Measurements from ENCODE around the gene GADD45G. TPM values are rescaled to one million over a fixed set of nuclear protein-coding genes. Genes with fewer than 3 reads are reported as not detected.

The GADD45G gene
- total and polyA plus RNA-seq, 2 experiments from 2014 or later, result 12.7 to 24.1 TPM

DNA sequence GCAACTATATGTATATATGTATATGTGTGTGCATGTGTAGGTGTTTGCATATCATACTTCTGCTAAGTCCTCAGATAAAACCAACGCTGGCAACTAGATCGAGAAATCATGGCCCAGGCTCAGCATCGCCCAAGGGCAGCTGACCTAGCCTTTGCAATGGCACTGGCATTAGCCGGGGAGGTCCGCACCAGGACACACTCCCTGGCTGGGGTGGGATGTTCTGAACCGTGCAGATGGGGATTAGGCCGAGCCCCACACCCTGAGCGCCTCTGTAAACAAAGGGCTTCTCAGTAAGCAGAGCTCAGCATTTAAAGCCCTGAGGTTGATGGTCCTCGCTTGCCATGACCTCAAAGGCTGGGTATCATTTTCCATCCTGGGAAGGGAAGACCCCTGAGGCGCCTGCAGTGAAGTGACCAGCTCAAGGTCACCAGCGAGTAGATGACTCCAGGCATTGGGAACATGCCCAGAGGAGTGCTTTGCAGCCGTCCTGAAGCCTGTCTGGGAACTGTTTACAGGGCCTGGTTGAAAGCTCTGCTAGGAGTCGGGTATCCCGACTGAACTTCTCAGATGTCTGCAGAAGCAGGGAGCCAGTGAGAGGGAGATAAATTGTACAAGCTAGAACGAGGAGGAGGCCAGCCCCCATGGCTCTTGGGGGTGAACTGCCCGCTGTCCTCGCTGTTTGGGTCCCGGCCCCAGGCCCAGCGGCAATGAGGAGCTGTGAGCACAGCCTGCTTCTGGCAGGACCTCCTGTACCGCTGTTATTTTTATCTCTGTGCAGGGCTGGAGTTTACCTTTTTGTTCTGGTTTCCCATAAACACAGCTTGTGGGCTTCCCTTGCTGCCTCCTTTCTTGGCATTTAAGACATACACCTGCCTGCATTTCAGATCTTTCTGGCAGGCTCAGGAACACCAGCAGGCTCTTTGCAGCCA, 18.4 kb downstream of the GADD45G start (continued):
- TF ChIP-seq ZNF331 (CRISPR knock-in tag; IDR thresholded peaks at IDR 0.05; ENCODE audit: low read depth) (no peak), EZH2 (IDR thresholded peaks at IDR 0.05; ENCODE audit: low read depth, unreplicated experiment) (no peak), POLR2AphosphoS5 (IDR thresholded peaks at IDR 0.05; ENCODE audit: low read depth) (no peak), NANOG (IDR thresholded peaks at IDR 0.05; ENCODE audit: borderline replicate concordance) (no peak)
- TF ChIP-seq, protein P1, sequence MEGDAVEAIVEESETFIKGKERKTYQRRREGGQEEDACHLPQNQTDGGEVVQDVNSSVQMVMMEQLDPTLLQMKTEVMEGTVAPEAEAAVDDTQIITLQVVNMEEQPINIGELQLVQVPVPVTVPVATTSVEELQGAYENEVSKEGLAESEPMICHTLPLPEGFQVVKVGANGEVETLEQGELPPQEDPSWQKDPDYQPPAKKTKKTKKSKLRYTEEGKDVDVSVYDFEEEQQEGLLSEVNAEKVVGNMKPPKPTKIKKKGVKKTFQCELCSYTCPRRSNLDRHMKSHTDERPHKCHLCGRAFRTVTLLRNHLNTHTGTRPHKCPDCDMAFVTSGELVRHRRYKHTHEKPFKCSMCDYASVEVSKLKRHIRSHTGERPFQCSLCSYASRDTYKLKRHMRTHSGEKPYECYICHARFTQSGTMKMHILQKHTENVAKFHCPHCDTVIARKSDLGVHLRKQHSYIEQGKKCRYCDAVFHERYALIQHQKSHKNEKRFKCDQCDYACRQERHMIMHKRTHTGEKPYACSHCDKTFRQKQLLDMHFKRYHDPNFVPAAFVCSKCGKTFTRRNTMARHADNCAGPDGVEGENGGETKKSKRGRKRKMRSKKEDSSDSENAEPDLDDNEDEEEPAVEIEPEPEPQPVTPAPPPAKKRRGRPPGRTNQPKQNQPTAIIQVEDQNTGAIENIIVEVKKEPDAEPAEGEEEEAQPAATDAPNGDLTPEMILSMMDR (conservative IDR thresholded peaks at IDR 0.05; ENCODE audit: low read depth in 2 of 2), result no peak

DNA sequence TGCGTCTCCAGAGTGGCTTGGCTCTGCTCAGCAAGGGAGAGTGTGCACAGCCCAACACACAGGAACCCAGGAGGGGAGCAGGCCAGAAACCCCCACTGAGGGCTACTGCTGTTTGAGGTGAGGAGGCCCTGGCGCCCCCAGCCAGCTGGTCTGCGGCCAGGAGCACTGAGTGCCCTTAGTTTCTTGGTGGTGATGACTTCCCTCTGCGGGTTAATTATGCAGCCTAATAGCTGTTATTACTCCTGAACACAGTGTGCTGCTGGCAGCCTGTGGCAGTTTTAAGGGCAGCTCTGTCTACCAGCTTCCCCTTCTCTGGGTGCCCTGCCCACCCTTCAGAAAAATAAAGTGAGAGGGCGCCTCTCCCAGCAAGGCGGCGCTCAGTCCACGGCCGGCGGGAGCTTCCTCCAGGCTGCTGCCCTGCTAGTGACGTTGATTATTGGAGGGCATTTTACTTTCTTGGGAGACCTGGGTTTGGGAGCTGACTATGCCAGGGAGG, 19.2 kb downstream of the GADD45G start:
- Histone ChIP-seq H3K4me2 (no peak overlapping the region), H3K4me1 (ENCODE audit: insufficient read depth) (peaks cover 7% of the 10 kb centered on the region), H3K79me2 (replicated peaks; ENCODE audit: insufficient read depth) (no peaks in the 10 kb centered on the region), H3K9me2 (ENCODE audit: insufficient read depth) (no peaks in the 10 kb centered on the region), H4K20me1 (replicated peaks; ENCODE audit: insufficient read depth) (no peaks in the 10 kb centered on the region), H3K4me3 (no peak overlapping the region), H3F3A (replicated peaks; ENCODE audit: low read depth) (no peaks in the 10 kb centered on the region), H3K27ac (ENCODE audit: low read depth) (no peak overlapping the region), H3K36me3 (ENCODE audit: insufficient read depth) (no peaks in the 10 kb centered on the region), H2AFZ (peak overlapping the region; percentile 59), H3K27me3 (ENCODE audit: insufficient read depth) (no peaks in the 10 kb centered on the region)
- Mint-ChIP-seq H3K9me3 (no peaks in the 10 kb centered on the region), H3K4me3 (no peak overlapping the region), H3K4me1 (peaks cover 25% of the 10 kb centered on the region), H3K36me3 (ENCODE audit: low read depth) (no peaks in the 10 kb centered on the region), H3K27ac (no peak overlapping the region), H3K27me3 (ENCODE audit: insufficient read depth, low read depth, poor library complexity) (peaks cover 5% of the 10 kb centered on the region)
- no peak for ATAC-seq
- no peak for DNase-seq (ENCODE audit: low spot score)
- TF ChIP-seq EZH2 (IDR thresholded peaks at IDR 0.05; ENCODE audit: low read depth, unreplicated experiment) (no peak), EZH2phosphoT487 (IDR thresholded peaks at IDR 0.05; ENCODE audit: unreplicated experiment) (no peak), JUNB (IDR thresholded peaks at IDR 0.05; ENCODE audit: unreplicated experiment) (no peak), ZNF331 (CRISPR knock-in tag; IDR thresholded peaks at IDR 0.05; ENCODE audit: low read depth) (no peak), ZNF114 (CRISPR knock-in tag; IDR thresholded peaks at IDR 0.05) (no peak)
- TF ChIP-seq, protein P1 (conservative IDR thresholded peaks at IDR 0.05; ENCODE audit: low read depth in 2 of 2), result no peak
- TF ChIP-seq, protein P2, sequence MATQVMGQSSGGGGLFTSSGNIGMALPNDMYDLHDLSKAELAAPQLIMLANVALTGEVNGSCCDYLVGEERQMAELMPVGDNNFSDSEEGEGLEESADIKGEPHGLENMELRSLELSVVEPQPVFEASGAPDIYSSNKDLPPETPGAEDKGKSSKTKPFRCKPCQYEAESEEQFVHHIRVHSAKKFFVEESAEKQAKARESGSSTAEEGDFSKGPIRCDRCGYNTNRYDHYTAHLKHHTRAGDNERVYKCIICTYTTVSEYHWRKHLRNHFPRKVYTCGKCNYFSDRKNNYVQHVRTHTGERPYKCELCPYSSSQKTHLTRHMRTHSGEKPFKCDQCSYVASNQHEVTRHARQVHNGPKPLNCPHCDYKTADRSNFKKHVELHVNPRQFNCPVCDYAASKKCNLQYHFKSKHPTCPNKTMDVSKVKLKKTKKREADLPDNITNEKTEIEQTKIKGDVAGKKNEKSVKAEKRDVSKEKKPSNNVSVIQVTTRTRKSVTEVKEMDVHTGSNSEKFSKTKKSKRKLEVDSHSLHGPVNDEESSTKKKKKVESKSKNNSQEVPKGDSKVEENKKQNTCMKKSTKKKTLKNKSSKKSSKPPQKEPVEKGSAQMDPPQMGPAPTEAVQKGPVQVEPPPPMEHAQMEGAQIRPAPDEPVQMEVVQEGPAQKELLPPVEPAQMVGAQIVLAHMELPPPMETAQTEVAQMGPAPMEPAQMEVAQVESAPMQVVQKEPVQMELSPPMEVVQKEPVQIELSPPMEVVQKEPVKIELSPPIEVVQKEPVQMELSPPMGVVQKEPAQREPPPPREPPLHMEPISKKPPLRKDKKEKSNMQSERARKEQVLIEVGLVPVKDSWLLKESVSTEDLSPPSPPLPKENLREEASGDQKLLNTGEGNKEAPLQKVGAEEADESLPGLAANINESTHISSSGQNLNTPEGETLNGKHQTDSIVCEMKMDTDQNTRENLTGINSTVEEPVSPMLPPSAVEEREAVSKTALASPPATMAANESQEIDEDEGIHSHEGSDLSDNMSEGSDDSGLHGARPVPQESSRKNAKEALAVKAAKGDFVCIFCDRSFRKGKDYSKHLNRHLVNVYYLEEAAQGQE (IDR thresholded peaks at IDR 0.05; ENCODE audit: unreplicated experiment), result no peak
